SU-DHL-6 (cell line): ENCODE data around the gene RBM3.

Experiments
- H2AFZ ChIP-seq: fragments of 200-600 bp; sonication (generic); 2 replicates; pipeline ENCODE4 v1.6.1; 2014; ENCODE audit warnings: low read depth, mild to moderate bottlenecking, moderate library complexity, mixed read lengths, antibody characterized with exemption, low read length; ENCODE audit not compliant: severe bottlenecking
- H3F3A ChIP-seq: fragments of 200-600 bp; shearing (Covaris generic); 2 replicates; pipeline ENCODE4 v1.6.0; 2016; ENCODE audit warnings: antibody characterized with exemption, mild to moderate bottlenecking; ENCODE audit not compliant: insufficient read depth
- H3K27ac ChIP-seq: fragments of 200-600 bp; sonication (generic); 2 replicates; pipeline ENCODE4 v1.5.1; 2016; ENCODE audit warnings: low read depth, mild to moderate bottlenecking, low read length, moderate library complexity, mixed read lengths
- H3K27me3 ChIP-seq: fragments of 200-600 bp; sonication (generic), shearing (Covaris generic); 2 replicates; pipeline ENCODE4 v1.6.0; 2014; ENCODE audit warnings: mild to moderate bottlenecking, low read length
- H3K36me3 ChIP-seq: fragments of 200-600 bp; sonication (generic); 2 replicates; pipeline ENCODE4 v1.6.1; 2014; ENCODE audit warnings: mild to moderate bottlenecking, low read length, mixed read lengths
- H3K4me2 ChIP-seq: fragments of 300-600, 200-600 bp; shearing (Covaris generic), sonication (generic); 2 replicates; pipeline ENCODE4 v1.6.0; 2014; ENCODE audit warnings: low read length, low read depth, mild to moderate bottlenecking; ENCODE audit not compliant: poor library complexity, severe bottlenecking
- H3K4me3 ChIP-seq: fragments of 200-600 bp; sonication (generic); 2 replicates; pipeline ENCODE4 v1.5.1; 2014; ENCODE audit warnings: antibody characterized with exemption, low read length, mild to moderate bottlenecking, mixed read lengths; ENCODE audit not compliant: insufficient read depth, poor library complexity, severe bottlenecking
- H3K79me2 ChIP-seq: fragments of 200-600 bp; sonication (generic); 2 replicates; pipeline ENCODE4 v1.6.1; 2014; ENCODE audit warnings: mild to moderate bottlenecking, low read length, moderate library complexity; ENCODE audit not compliant: insufficient read depth
- H3K9ac ChIP-seq: fragments of 200-600 bp; sonication (generic); 2 replicates; pipeline ENCODE4 v1.7.0; 2014; ENCODE audit warnings: mild to moderate bottlenecking, low read length
- H3K9me2 ChIP-seq: fragments of 200-600 bp; sonication (generic); replicated peaks from 2 replicates; pipeline ENCODE4 v1.6.1; 2014; ENCODE audit warnings: low read length; ENCODE audit not compliant: insufficient read depth
- H3K9me3 ChIP-seq: fragments of 200-600 bp; sonication (generic); 2 replicates; pipeline ENCODE4 v1.6.1; 2014; ENCODE audit warnings: low read length, mixed read lengths; ENCODE audit not compliant: insufficient read depth
- H4K20me1 ChIP-seq: fragments of 200-600 bp; sonication (generic); 2 replicates; pipeline ENCODE4 v1.6.1; 2014; ENCODE audit warnings: low read depth, mild to moderate bottlenecking, antibody characterized with exemption, low read length, moderate library complexity, mixed read lengths
- EZH2phosphoT487 ChIP-seq: fragments of 200-600 bp; sonication (generic), shearing (Covaris generic); conservative IDR thresholded peaks from 2 replicates; pipeline ENCODE4 v1.6.1; 2018; ENCODE audit warnings: mild to moderate bottlenecking, antibody characterized with exemption, low read length, moderate library complexity, mixed read lengths
- TF ChIP-seq, protein P1 (sequence below): fragments of 200-600 bp; sonication (generic); IDR thresholded peaks from one replicate; pipeline ENCODE4 v1.5.1; 2017; ENCODE audit warnings: antibody characterized with exemption, mild to moderate bottlenecking, low read length, moderate library complexity; ENCODE audit not compliant: insufficient read depth, poor library complexity, severe bottlenecking

The RBM3 gene

DNA sequence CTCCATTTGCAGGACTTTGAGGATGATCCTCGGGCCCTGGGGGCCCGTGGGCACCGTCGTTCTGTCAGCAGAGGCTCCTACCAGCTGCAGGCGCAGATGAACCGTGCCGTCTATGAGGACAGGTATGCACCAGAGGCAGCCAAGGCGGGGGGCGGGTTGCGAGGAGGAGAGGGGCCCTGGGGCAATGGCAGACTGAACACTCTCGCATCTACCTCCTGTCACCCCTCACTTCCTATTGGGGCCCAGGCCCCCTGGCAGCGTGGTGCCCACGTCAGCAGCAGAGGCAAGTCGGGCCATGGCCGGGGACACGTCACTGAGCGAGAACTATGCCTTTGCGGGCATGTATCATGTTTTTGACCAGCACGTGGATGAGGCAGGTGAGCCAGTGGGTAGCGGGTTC, 25.1 kb downstream of the RBM3 start:
- Histone ChIP-seq H3F3A (no peaks in the 10 kb centered on the region), H2AFZ (no peak overlapping the region), H3K4me2 (no peak overlapping the region), H3K27me3 (no peaks in the 10 kb centered on the region), H3K9ac (no peak overlapping the region), H3K36me3 (no peaks in the 10 kb centered on the region), H3K9me2 (no peaks in the 10 kb centered on the region), H3K27ac (no peak overlapping the region), H3K4me3 (no peak overlapping the region), H4K20me1 (no peaks in the 10 kb centered on the region), H3K79me2 (no peaks in the 10 kb centered on the region), H3K9me3 (no peaks in the 10 kb centered on the region)
- TF ChIP-seq EZH2phosphoT487, result no peak
- TF ChIP-seq, protein P1, sequence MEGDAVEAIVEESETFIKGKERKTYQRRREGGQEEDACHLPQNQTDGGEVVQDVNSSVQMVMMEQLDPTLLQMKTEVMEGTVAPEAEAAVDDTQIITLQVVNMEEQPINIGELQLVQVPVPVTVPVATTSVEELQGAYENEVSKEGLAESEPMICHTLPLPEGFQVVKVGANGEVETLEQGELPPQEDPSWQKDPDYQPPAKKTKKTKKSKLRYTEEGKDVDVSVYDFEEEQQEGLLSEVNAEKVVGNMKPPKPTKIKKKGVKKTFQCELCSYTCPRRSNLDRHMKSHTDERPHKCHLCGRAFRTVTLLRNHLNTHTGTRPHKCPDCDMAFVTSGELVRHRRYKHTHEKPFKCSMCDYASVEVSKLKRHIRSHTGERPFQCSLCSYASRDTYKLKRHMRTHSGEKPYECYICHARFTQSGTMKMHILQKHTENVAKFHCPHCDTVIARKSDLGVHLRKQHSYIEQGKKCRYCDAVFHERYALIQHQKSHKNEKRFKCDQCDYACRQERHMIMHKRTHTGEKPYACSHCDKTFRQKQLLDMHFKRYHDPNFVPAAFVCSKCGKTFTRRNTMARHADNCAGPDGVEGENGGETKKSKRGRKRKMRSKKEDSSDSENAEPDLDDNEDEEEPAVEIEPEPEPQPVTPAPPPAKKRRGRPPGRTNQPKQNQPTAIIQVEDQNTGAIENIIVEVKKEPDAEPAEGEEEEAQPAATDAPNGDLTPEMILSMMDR, result no peak

DNA sequence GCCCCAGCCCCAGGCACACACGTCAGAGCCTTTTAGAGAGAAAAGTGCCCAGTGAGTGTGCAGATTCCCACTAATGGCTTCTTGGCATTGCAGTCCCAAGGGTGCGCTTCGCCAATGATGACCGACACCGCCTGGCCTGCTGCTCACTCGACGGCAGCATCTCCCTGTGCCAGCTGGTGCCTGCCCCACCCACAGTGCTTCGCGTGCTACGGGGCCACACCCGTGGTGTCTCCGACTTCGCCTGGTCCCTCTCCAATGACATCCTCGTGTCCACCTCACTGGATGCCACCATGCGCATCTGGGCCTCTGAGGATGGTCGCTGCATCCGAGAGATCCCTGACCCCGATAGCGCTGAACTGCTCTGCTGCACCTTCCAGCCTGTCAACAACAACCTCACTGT, 25.9 kb downstream of the RBM3 start:
- H2AFZ ChIP-seq, result no peak overlapping the region
- no peaks in the 10 kb centered on the region for H3K36me3 ChIP-seq
- no peaks in the 10 kb centered on the region for H3K9me3 ChIP-seq
- H3K4me2 ChIP-seq, result no peak overlapping the region
- H3K9me2 ChIP-seq, result no peaks in the 10 kb centered on the region
- H3F3A ChIP-seq, result no peaks in the 10 kb centered on the region
- H4K20me1 ChIP-seq, result no peaks in the 10 kb centered on the region
- TF ChIP-seq EZH2phosphoT487, result no peak
- TF ChIP-seq, protein P1, result no peak
- H3K27me3 ChIP-seq, result no peaks in the 10 kb centered on the region
- no peak overlapping the region for H3K4me3 ChIP-seq
- H3K9ac ChIP-seq, result no peak overlapping the region
- no peaks in the 10 kb centered on the region for H3K79me2 ChIP-seq
- no peak overlapping the region for H3K27ac ChIP-seq

DNA sequence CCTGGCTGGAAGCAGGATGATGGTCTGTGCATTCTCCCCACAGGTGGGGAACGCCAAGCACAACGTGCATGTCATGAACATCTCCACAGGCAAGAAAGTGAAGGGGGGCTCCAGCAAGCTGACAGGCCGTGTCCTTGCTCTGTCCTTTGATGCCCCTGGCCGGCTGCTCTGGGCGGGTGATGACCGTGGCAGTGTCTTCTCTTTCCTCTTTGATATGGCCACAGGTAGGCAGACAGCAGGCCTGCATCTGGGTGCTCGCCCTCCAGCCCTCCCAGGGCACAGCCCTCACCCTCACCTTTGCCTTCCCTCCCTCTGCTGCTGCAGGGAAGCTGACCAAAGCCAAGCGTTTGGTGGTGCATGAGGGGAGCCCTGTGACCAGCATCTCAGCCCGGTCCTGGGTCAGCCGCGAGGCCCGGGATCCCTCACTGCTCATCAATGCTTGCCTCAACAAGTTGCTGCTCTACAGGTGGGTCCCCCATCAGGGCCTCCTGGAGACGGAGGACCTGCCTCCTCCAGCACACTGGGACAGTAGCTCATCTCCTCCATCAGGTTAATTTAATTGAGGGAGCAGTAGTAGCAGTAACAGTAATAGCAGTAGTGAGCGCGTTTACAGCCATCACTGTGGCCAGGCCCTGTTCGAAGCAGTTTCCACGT, 27.6 kb downstream of the RBM3 start:
- H4K20me1 ChIP-seq, result no peaks in the 10 kb centered on the region
- H3K9ac ChIP-seq, result no peak overlapping the region
- no peak overlapping the region for H3K4me3 ChIP-seq
- H3K79me2 ChIP-seq, result no peaks in the 10 kb centered on the region
- H3K36me3 ChIP-seq, result no peaks in the 10 kb centered on the region
- H3K27me3 ChIP-seq, result no peaks in the 10 kb centered on the region
- H3K9me2 ChIP-seq, result no peaks in the 10 kb centered on the region
- no peak for TF ChIP-seq EZH2phosphoT487
- TF ChIP-seq, protein P1, result no peak
- no peak overlapping the region for H3K4me2 ChIP-seq
- H2AFZ ChIP-seq, result no peak overlapping the region
- H3F3A ChIP-seq, result no peaks in the 10 kb centered on the region
- H3K9me3 ChIP-seq, result no peaks in the 10 kb centered on the region
- H3K27ac ChIP-seq, result no peak overlapping the region
